HCT116 (cell line): ENCODE measurements around the gene ADAMTS13. TPM values are rescaled to one million over a fixed set of nuclear protein-coding genes. Genes with fewer than 3 reads are reported as not detected.

Source experiments
- ATAC-seq: fragments of 200-7000 bp; cut with Tn5 transposase; 2 replicates; pipeline ENCODE4 v1.9.1; 2020; ENCODE audit warnings: mild to moderate bottlenecking, moderate library complexity
- BruUV-seq: library from RNA; stranded (reverse); fragments of 400-500 nt; replicated peaks from 2 replicates; lab custom pipeline; 2021; lab: Mats Ljungman, UMichigan
- CTCF ChIA-PET: fragments of 300-600 bp; sonication (Branson Sonifier 250); formaldehyde crosslinking; loops from one replicate; lab custom pipeline; 2021; ENCODE audit warnings: antibody characterized with exemption; lab: Charles Lee
- POLR2A ChIA-PET: fragments of 300-600, 350-600 bp; sonication (Branson Sonifier 250); formaldehyde crosslinking; loops from one replicate; lab custom pipeline; 2021; ENCODE audit warnings: antibody characterized with exemption; lab: Charles Lee
- RAD21 ChIA-PET, 2 experiments: fragments of 300-600 bp; sonication (Branson Sonifier 250); formaldehyde crosslinking; loops; one replicate each; lab custom pipeline; 2023; ENCODE audit warnings: low total read pairs in 2 of 2; ENCODE audit not compliant: uncharacterized antibody in 2 of 2, unreplicated experiment in 2 of 2, low non-redundant PET in 1 of 2; lab: Charles Lee
- DNase-seq: peaks from one replicate; pipeline ENCODE4 v3.0.0-alpha.2; 2010; ENCODE audit warnings: low read depth, low spot score
- H2AFZ ChIP-seq: fragments of 200-600 bp; shearing (Covaris generic), sonication (generic); 2 replicates; pipeline ENCODE4 v1.6.1; 2017; ENCODE audit warnings: low read depth, mixed run types, mixed read lengths, antibody characterized with exemption, low read length; ENCODE audit not compliant: poor library complexity, severe bottlenecking
- H3K27ac ChIP-seq: 2 replicates; pipeline ENCODE4 v1.5.1; 2012; ENCODE audit warnings: low read depth, low read length
- H3K27me3 ChIP-seq: fragments of 200-600 bp; sonication (generic); 2 replicates; pipeline ENCODE4 v1.6.1; 2016; ENCODE audit warnings: mixed run types, low read length, mixed read lengths; ENCODE audit not compliant: insufficient read depth
- H3K36me3 ChIP-seq, 2 experiments: fragments of 200-500 bp in 1 of 2; fragments of 200-600 bp in 1 of 2; sonication (Bioruptor generic) in 1 of 2; sonication (generic) in 1 of 2; 2 replicates each; pipeline versions ENCODE4 v1.5.1 to v1.6.1; 2014 to 2016; ENCODE audit warnings: low read length in 2 of 2, inconsistent platforms in 1 of 2, mixed read lengths in 1 of 2, mixed run types in 1 of 2; ENCODE audit not compliant: insufficient read depth in 2 of 2, control insufficient read depth in 1 of 2
- H3K4me1 ChIP-seq, 2 experiments: fragments of 200-600 bp in 1 of 2; sonication (generic) in 1 of 2; 2 replicates each; pipeline versions ENCODE4 v1.5.1 to v1.6.1; 2012 to 2017; ENCODE audit warnings: low read length in 2 of 2, inconsistent platforms in 1 of 2, mild to moderate bottlenecking in 1 of 2, mixed read lengths in 1 of 2, mixed run types in 1 of 2, moderate library complexity in 1 of 2; ENCODE audit not compliant: insufficient read depth in 2 of 2, control insufficient read depth in 1 of 2
- H3K4me2 ChIP-seq: fragments of 200-600 bp; sonication (generic); 2 replicates; pipeline ENCODE4 v1.6.1; 2017; ENCODE audit warnings: mixed run types, low read length, mixed read lengths
- H3K4me3 ChIP-seq, 2 experiments: fragments of 200-600 bp in 1 of 2; sonication (generic) in 1 of 2; replicated peaks in 1 of 2; 2 replicates each; pipeline ENCODE4 v1.5.1; 2011 to 2016; ENCODE audit warnings: low read length in 2 of 2, control low read depth in 1 of 2, low read depth in 1 of 2, mild to moderate bottlenecking in 1 of 2, mixed read lengths in 1 of 2, mixed run types in 1 of 2
- H3K79me2 ChIP-seq: fragments of 200-600 bp; sonication (generic); 2 replicates; pipeline ENCODE4 v1.6.1; 2017; ENCODE audit warnings: mild to moderate bottlenecking, mixed run types, low read length, moderate library complexity, mixed read lengths; ENCODE audit not compliant: insufficient read depth
- H3K9ac ChIP-seq: fragments of 200-600 bp; sonication (generic); 2 replicates; pipeline ENCODE4 v1.6.1; 2016; ENCODE audit warnings: low read length, mixed read lengths
- H3K9me2 ChIP-seq: fragments of 200-600 bp; sonication (generic), shearing (Covaris generic); 2 replicates; pipeline ENCODE4 v1.6.1; 2017; ENCODE audit warnings: mixed run types, mild to moderate bottlenecking, moderate library complexity; ENCODE audit not compliant: insufficient read depth
- H3K9me3 ChIP-seq, 2 experiments: fragments of 200-500 bp in 1 of 2; fragments of 200-600 bp in 1 of 2; sonication (Bioruptor generic) in 1 of 2; sonication (generic) in 1 of 2; 2 replicates each; pipeline ENCODE4 v1.6.1; 2014 to 2017; ENCODE audit warnings: low read length in 2 of 2, mixed read lengths in 2 of 2, inconsistent platforms in 1 of 2, low read depth in 1 of 2, mild to moderate bottlenecking in 1 of 2, mixed run types in 1 of 2, moderate library complexity in 1 of 2; ENCODE audit not compliant: control insufficient read depth in 1 of 2, insufficient read depth in 1 of 2
- H4K20me1 ChIP-seq: fragments of 200-600 bp; sonication (generic), shearing (Covaris generic); 2 replicates; pipeline ENCODE4 v1.6.1; 2017; ENCODE audit warnings: mixed run types, mild to moderate bottlenecking, moderate library complexity; ENCODE audit not compliant: insufficient read depth
- CBX3 ChIP-seq: IDR thresholded peaks from 2 replicates; pipeline ENCODE4 v1.6.1; 2012; ENCODE audit warnings: low read depth
- CEBPB ChIP-seq: IDR thresholded peaks from 2 replicates; pipeline ENCODE4 v1.6.1; 2012; ENCODE audit warnings: low read depth
- EGR1 ChIP-seq: IDR thresholded peaks from 2 replicates; pipeline ENCODE4 v1.6.1; 2012; ENCODE audit warnings: low read depth
- EZH2 ChIP-seq: fragments of 200-600 bp; sonication (generic); IDR thresholded peaks from 2 replicates; pipeline ENCODE4 v1.6.1; 2017; ENCODE audit warnings: antibody characterized with exemption, mixed run types
- EZH2phosphoT487 ChIP-seq: fragments of 200-600 bp; IDR thresholded peaks from 2 replicates; pipeline ENCODE4 v1.6.1; 2018; ENCODE audit warnings: antibody characterized with exemption, borderline replicate concordance
- FOSL1 ChIP-seq: IDR thresholded peaks from 2 replicates; pipeline ENCODE4 v1.6.1; 2012; ENCODE audit warnings: low read depth
- JUND ChIP-seq: IDR thresholded peaks from 2 replicates; pipeline ENCODE4 v1.6.1; 2012
- POLR2AphosphoS5 ChIP-seq: IDR thresholded peaks from 2 replicates; pipeline ENCODE4 v1.6.1; 2011; ENCODE audit warnings: mild to moderate bottlenecking, low read depth, low read length, moderate library complexity
- RAD21 ChIP-seq: IDR thresholded peaks from 2 replicates; pipeline ENCODE4 v1.6.1; 2012; ENCODE audit warnings: low read depth, mild to moderate bottlenecking
- SIN3A ChIP-seq: IDR thresholded peaks from 2 replicates; pipeline ENCODE4 v1.6.1; 2012; ENCODE audit warnings: low read depth
- SP1 ChIP-seq: IDR thresholded peaks from 2 replicates; pipeline ENCODE4 v1.6.1; 2012; ENCODE audit warnings: low read depth
- SRF ChIP-seq: IDR thresholded peaks from 2 replicates; pipeline ENCODE4 v1.6.1; 2012; ENCODE audit warnings: low read depth
- TCF7L2 ChIP-seq: IDR thresholded peaks from 2 replicates; pipeline ENCODE4 v1.7.0; 2011; ENCODE audit warnings: borderline replicate concordance, inconsistent platforms; ENCODE audit not compliant: insufficient read depth, insufficient read length; ENCODE audit errors: extremely low read depth
- YY1 ChIP-seq: IDR thresholded peaks from 2 replicates; pipeline ENCODE4 v1.6.1; 2011; ENCODE audit warnings: low read length, low read depth, moderate library complexity, mild to moderate bottlenecking; ENCODE audit not compliant: insufficient replicate concordance; ENCODE audit errors: extremely low read depth
- ZFX ChIP-seq: fragments of 450-650 bp; IDR thresholded peaks from 2 replicates; pipeline ENCODE4 v1.6.1; 2017
- ZNF274 ChIP-seq: fragments of 200-500 bp; sonication (Bioruptor generic); IDR thresholded peaks from 2 replicates; pipeline ENCODE4 v1.6.1; 2014; ENCODE audit warnings: mild to moderate bottlenecking, low read depth, low read length, inconsistent platforms
- intact Hi-C: fragments of 100-400 bp; cut with micrococcal nuclease; formaldehyde crosslinking; loops from 2 replicates; pipeline ENCODE4 v1.10.0; 2022
- total RNA-seq: library from RNA; stranded (reverse); gene quantifications from one replicate; pipeline ENCODE4 v1.2.1, GENCODE V29; 2021; ENCODE audit not compliant: unreplicated experiment
- TF ChIP-seq, protein P1 (sequence below), 3 experiments: fragments of 200-600 bp in 1 of 3; sonication (generic) in 1 of 3; IDR thresholded peaks in 2 of 3; conservative IDR thresholded peaks in 1 of 3; 2 replicates each; pipeline ENCODE4 v1.5.1; 2012 to 2017; ENCODE audit warnings: low read depth in 2 of 3, low read length in 2 of 3, antibody characterized with exemption in 1 of 3, borderline replicate concordance in 1 of 3, control low read depth in 1 of 3, mild to moderate bottlenecking in 1 of 3, mixed read lengths in 1 of 3, mixed run types in 1 of 3, moderate library complexity in 1 of 3; ENCODE audit not compliant: insufficient read depth in 1 of 3
- TF ChIP-seq, protein P2 (sequence below): IDR thresholded peaks from 2 replicates; pipeline ENCODE4 v1.6.1; 2012; ENCODE audit warnings: low read depth
- TF ChIP-seq, protein P3 (sequence below): IDR thresholded peaks from 2 replicates; pipeline ENCODE4 v1.6.1; 2012

ADAMTS13 gene
- total RNA-seq, 1 experiment from 2014 or later, result 9.2 TPM

DNA sequence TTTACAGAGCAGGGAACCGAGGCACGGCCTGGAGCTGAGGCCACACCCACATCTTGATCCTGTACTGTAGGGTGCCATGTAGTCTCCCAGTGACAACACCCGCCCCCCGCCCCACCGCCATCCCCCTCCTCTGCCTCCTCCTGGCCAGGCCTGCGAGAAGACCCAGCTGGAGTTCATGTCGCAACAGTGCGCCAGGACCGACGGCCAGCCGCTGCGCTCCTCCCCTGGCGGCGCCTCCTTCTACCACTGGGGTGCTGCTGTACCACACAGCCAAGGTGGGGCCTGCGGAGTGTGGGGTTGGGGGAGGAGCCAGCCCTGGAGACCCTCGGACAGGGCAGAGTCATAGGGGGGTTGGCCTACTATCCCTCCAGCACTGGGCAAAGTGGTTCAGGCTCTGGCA, 14.5 kb downstream of the ADAMTS13 start:
- H3K9me2 ChIP-seq, result no peaks in the 10 kb centered on the region
- TF ChIP-seq TCF7L2 (no peak), SRF (no peak), EZH2phosphoT487 (no peak), SIN3A (no peak), SP1 (no peak), EZH2 (no peak), CEBPB (no peak), FOSL1 (no peak), RAD21 (no peak), YY1 (no peak), JUND (no peak), POLR2AphosphoS5 (no peak), ZNF274 (no peak), CBX3 (no peak), ZFX (no peak), EGR1 (no peak)
- TF ChIP-seq, protein P1, sequence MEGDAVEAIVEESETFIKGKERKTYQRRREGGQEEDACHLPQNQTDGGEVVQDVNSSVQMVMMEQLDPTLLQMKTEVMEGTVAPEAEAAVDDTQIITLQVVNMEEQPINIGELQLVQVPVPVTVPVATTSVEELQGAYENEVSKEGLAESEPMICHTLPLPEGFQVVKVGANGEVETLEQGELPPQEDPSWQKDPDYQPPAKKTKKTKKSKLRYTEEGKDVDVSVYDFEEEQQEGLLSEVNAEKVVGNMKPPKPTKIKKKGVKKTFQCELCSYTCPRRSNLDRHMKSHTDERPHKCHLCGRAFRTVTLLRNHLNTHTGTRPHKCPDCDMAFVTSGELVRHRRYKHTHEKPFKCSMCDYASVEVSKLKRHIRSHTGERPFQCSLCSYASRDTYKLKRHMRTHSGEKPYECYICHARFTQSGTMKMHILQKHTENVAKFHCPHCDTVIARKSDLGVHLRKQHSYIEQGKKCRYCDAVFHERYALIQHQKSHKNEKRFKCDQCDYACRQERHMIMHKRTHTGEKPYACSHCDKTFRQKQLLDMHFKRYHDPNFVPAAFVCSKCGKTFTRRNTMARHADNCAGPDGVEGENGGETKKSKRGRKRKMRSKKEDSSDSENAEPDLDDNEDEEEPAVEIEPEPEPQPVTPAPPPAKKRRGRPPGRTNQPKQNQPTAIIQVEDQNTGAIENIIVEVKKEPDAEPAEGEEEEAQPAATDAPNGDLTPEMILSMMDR (IDR thresholded peaks at IDR 0.05 in 2 of 3, conservative IDR thresholded peaks at IDR 0.05 in 1 of 3; ENCODE audit: borderline replicate concordance in 1 of 3, insufficient read depth in 1 of 3, low read depth in 2 of 3, low read length in 2 of 3), result no peak
- TF ChIP-seq, protein P2, sequence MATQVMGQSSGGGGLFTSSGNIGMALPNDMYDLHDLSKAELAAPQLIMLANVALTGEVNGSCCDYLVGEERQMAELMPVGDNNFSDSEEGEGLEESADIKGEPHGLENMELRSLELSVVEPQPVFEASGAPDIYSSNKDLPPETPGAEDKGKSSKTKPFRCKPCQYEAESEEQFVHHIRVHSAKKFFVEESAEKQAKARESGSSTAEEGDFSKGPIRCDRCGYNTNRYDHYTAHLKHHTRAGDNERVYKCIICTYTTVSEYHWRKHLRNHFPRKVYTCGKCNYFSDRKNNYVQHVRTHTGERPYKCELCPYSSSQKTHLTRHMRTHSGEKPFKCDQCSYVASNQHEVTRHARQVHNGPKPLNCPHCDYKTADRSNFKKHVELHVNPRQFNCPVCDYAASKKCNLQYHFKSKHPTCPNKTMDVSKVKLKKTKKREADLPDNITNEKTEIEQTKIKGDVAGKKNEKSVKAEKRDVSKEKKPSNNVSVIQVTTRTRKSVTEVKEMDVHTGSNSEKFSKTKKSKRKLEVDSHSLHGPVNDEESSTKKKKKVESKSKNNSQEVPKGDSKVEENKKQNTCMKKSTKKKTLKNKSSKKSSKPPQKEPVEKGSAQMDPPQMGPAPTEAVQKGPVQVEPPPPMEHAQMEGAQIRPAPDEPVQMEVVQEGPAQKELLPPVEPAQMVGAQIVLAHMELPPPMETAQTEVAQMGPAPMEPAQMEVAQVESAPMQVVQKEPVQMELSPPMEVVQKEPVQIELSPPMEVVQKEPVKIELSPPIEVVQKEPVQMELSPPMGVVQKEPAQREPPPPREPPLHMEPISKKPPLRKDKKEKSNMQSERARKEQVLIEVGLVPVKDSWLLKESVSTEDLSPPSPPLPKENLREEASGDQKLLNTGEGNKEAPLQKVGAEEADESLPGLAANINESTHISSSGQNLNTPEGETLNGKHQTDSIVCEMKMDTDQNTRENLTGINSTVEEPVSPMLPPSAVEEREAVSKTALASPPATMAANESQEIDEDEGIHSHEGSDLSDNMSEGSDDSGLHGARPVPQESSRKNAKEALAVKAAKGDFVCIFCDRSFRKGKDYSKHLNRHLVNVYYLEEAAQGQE, result no peak
- TF ChIP-seq, protein P3, sequence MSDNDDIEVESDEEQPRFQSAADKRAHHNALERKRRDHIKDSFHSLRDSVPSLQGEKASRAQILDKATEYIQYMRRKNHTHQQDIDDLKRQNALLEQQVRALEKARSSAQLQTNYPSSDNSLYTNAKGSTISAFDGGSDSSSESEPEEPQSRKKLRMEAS, result no peak
- no peak overlapping the region for H3K4me3 ChIP-seq
- ATAC-seq, result no peak
- H3K27ac ChIP-seq, result no peak overlapping the region
- H3K36me3 ChIP-seq, result no peaks in the 10 kb centered on the region
- no peaks in the 10 kb centered on the region for H3K9me3 ChIP-seq
- BruUV-seq, result no TSS peak
- DNase-seq, result no peak
- H2AFZ ChIP-seq, result no peak overlapping the region
- H3K9ac ChIP-seq, result no peak overlapping the region
- H4K20me1 ChIP-seq, result no peaks in the 10 kb centered on the region
- H3K4me2 ChIP-seq, result no peak overlapping the region
- ChIA-PET POLR2A (interaction anchor here (0.6 kb wide), 1 partner anchor 23 kb away, joined by 3 read pairs; the partner anchor contains the start of gene CACFD1), RAD21 (no interaction called here), CTCF (no interaction called here)
- no peaks in the 10 kb centered on the region for H3K79me2 ChIP-seq
- H3K27me3 ChIP-seq, result no peaks in the 10 kb centered on the region
- H3K4me1 ChIP-seq, result no peaks in the 10 kb centered on the region
- intact Hi-C loops, result no loop called here
